ENCODE measurements around the gene BEGAIN.

BEGAIN gene

GRCh38 chr14:100621806-100622205 lies 34.6 kb upstream of the BEGAIN start:
- H4K8ac ChIP-seq (ENCODE audit: low read depth, low read length) = no peak overlapping the region
- no peak overlapping the region for H3K4me3 ChIP-seq (ENCODE audit: low read length in 2 of 2)
- DNase-seq (ENCODE audit: low spot score) = no peak
- no peak overlapping the region for H2BK12ac ChIP-seq (ENCODE audit: low read length)
- no peak overlapping the region for H2BK120ac ChIP-seq (ENCODE audit: low read depth, low read length)
- H3K79me1 ChIP-seq (ENCODE audit: low read depth, low read length) = no peaks in the 10 kb centered on the region
- H3K18ac ChIP-seq (ENCODE audit: low read length) = no peak overlapping the region
- H2BK5ac ChIP-seq (ENCODE audit: low read length) = no peak overlapping the region
- H3K27ac ChIP-seq (replicated peaks; ENCODE audit: low read length) = no peak overlapping the region
- no CpG with 5 or more reads among the region's 14 CpGs for WGBS, 2 donors (ENCODE audit: extremely low coverage in 2 of 2, insufficient read length in 2 of 2, insufficient replicate concordance in 1 of 2)
- no peak overlapping the region for H3K23ac ChIP-seq (ENCODE audit: low read depth, low read length, poor library complexity)
- H2BK15ac ChIP-seq (ENCODE audit: low read length) = no peak overlapping the region
- no peaks in the 10 kb centered on the region for H3K36me3 ChIP-seq (replicated peaks in 1 of 2; ENCODE audit: control insufficient read depth in 2 of 2, insufficient read depth in 2 of 2, low read length in 2 of 2)
- H3K9ac ChIP-seq (ENCODE audit: low read depth, low read length, poor library complexity) = no peak overlapping the region
- no peak overlapping the region for H4K91ac ChIP-seq (ENCODE audit: low read depth, low read length, poor library complexity)
- no peak overlapping the region for H3K4ac ChIP-seq (ENCODE audit: low read length)
- H3K27me3 ChIP-seq (ENCODE audit: control insufficient read depth in 3 of 3, insufficient read depth in 3 of 3, low read depth in 1 of 3, low read length in 3 of 3) = peaks cover 0 to 36% (median 0%) of the 10 kb centered on the region in 3 experiments
- H3K4me2 ChIP-seq (ENCODE audit: insufficient read depth, low read length, poor library complexity, severe bottlenecking) = no peak overlapping the region
- no peaks in the 10 kb centered on the region for H3K9me3 ChIP-seq (replicated peaks in 1 of 2; ENCODE audit: control insufficient read depth in 2 of 2, insufficient read depth in 1 of 2, low read depth in 1 of 2, low read length in 2 of 2)
- peak overlapping the region; percentile 46 for H2AFZ ChIP-seq (ENCODE audit: low read length)
- peaks cover 0 to 7% of the 10 kb centered on the region in 2 donors for H3K4me1 ChIP-seq (ENCODE audit: control insufficient read depth in 2 of 2, insufficient read depth in 1 of 2, low read depth in 1 of 2, low read length in 2 of 2)
- H2AK5ac ChIP-seq (ENCODE audit: low read depth, low read length) = no peak overlapping the region
- no peak overlapping the region for H3K14ac ChIP-seq (ENCODE audit: low read length)

GRCh38 chr14:100620255-100621100 lies 33.3 kb upstream of the BEGAIN start:
- whole genome bisulfite sequencing, 2 donors (ENCODE audit: extremely low coverage in 2 of 2, insufficient read length in 2 of 2, insufficient replicate concordance in 1 of 2) = no CpG with 5 or more reads among the region's 18 CpGs
- H3K4me2 ChIP-seq (ENCODE audit: insufficient read depth, low read length, poor library complexity, severe bottlenecking) = no peak overlapping the region
- H2AFZ ChIP-seq (ENCODE audit: low read length) = no peak overlapping the region
- H2BK12ac ChIP-seq (ENCODE audit: low read length) = no peak overlapping the region
- no peak overlapping the region for H4K91ac ChIP-seq (ENCODE audit: low read depth, low read length, poor library complexity)
- H3K9me3 ChIP-seq (replicated peaks in 1 of 2; ENCODE audit: control insufficient read depth in 2 of 2, insufficient read depth in 1 of 2, low read depth in 1 of 2, low read length in 2 of 2) = no peaks in the 10 kb centered on the region
- H3K4me1 ChIP-seq (ENCODE audit: control insufficient read depth in 2 of 2, insufficient read depth in 1 of 2, low read depth in 1 of 2, low read length in 2 of 2) = peaks cover 0 to 7% of the 10 kb centered on the region in 2 donors
- no peak overlapping the region for H3K4ac ChIP-seq (ENCODE audit: low read length)
- no peak overlapping the region for H2BK15ac ChIP-seq (ENCODE audit: low read length)
- no peak overlapping the region for H3K14ac ChIP-seq (ENCODE audit: low read length)
- no peak overlapping the region for H2AK5ac ChIP-seq (ENCODE audit: low read depth, low read length)
- peaks cover 0 to 31% (median 0%) of the 10 kb centered on the region in 3 experiments for H3K27me3 ChIP-seq (ENCODE audit: control insufficient read depth in 3 of 3, insufficient read depth in 3 of 3, low read depth in 1 of 3, low read length in 3 of 3)
- no peak overlapping the region for H3K9ac ChIP-seq (ENCODE audit: low read depth, low read length, poor library complexity)
- no peaks in the 10 kb centered on the region for H3K79me1 ChIP-seq (ENCODE audit: low read depth, low read length)
- H2BK120ac ChIP-seq (ENCODE audit: low read depth, low read length) = no peak overlapping the region
- no peak overlapping the region for H3K4me3 ChIP-seq (ENCODE audit: low read length in 2 of 2)
- H3K18ac ChIP-seq (ENCODE audit: low read length) = no peak overlapping the region
- H3K36me3 ChIP-seq (replicated peaks in 1 of 2; ENCODE audit: control insufficient read depth in 2 of 2, insufficient read depth in 2 of 2, low read length in 2 of 2) = no peaks in the 10 kb centered on the region
- DNase-seq (ENCODE audit: low spot score) = no peak
- no peak overlapping the region for H2BK5ac ChIP-seq (ENCODE audit: low read length)
- no peak overlapping the region for H4K8ac ChIP-seq (ENCODE audit: low read depth, low read length)
- H3K27ac ChIP-seq (replicated peaks; ENCODE audit: low read length) = no peak overlapping the region
- no peak overlapping the region for H3K23ac ChIP-seq (ENCODE audit: low read depth, low read length, poor library complexity)

GRCh38 chr14:100619396-100620254 lies 32.4 kb upstream of the BEGAIN start:
- H2BK12ac ChIP-seq (ENCODE audit: low read length) = no peak overlapping the region
- no peak overlapping the region for H4K91ac ChIP-seq (ENCODE audit: low read depth, low read length, poor library complexity)
- no peak overlapping the region for H3K4me2 ChIP-seq (ENCODE audit: insufficient read depth, low read length, poor library complexity, severe bottlenecking)
- no peak overlapping the region for H3K9ac ChIP-seq (ENCODE audit: low read depth, low read length, poor library complexity)
- H3K4me1 ChIP-seq (ENCODE audit: control insufficient read depth in 2 of 2, insufficient read depth in 1 of 2, low read depth in 1 of 2, low read length in 2 of 2) = peaks cover 0 to 7% of the 10 kb centered on the region in 2 donors
- no CpG with 5 or more reads among the region's 10 CpGs for WGBS, 2 donors (ENCODE audit: extremely low coverage in 2 of 2, insufficient read length in 2 of 2, insufficient replicate concordance in 1 of 2)
- no peak overlapping the region for H3K23ac ChIP-seq (ENCODE audit: low read depth, low read length, poor library complexity)
- peaks cover 0 to 31% (median 0%) of the 10 kb centered on the region in 3 experiments for H3K27me3 ChIP-seq (ENCODE audit: control insufficient read depth in 3 of 3, insufficient read depth in 3 of 3, low read depth in 1 of 3, low read length in 3 of 3)
- no peak overlapping the region for H2BK120ac ChIP-seq (ENCODE audit: low read depth, low read length)
- H3K18ac ChIP-seq (ENCODE audit: low read length) = peak overlapping the region; percentile 74
- no peak overlapping the region for H2AFZ ChIP-seq (ENCODE audit: low read length)
- H3K36me3 ChIP-seq (replicated peaks in 1 of 2; ENCODE audit: control insufficient read depth in 2 of 2, insufficient read depth in 2 of 2, low read length in 2 of 2) = no peaks in the 10 kb centered on the region
- H2BK5ac ChIP-seq (ENCODE audit: low read length) = no peak overlapping the region
- H3K27ac ChIP-seq (replicated peaks; ENCODE audit: low read length) = no peak overlapping the region
- no peak overlapping the region for H3K4me3 ChIP-seq (ENCODE audit: low read length in 2 of 2)
- no peaks in the 10 kb centered on the region for H3K79me1 ChIP-seq (ENCODE audit: low read depth, low read length)
- H3K4ac ChIP-seq (ENCODE audit: low read length) = no peak overlapping the region
- peak overlapping the region; percentile 25 for H2BK15ac ChIP-seq (ENCODE audit: low read length)
- no peaks in the 10 kb centered on the region for H3K9me3 ChIP-seq (replicated peaks in 1 of 2; ENCODE audit: control insufficient read depth in 2 of 2, insufficient read depth in 1 of 2, low read depth in 1 of 2, low read length in 2 of 2)
- H3K14ac ChIP-seq (ENCODE audit: low read length) = no peak overlapping the region
- H2AK5ac ChIP-seq (ENCODE audit: low read depth, low read length) = no peak overlapping the region
- DNase-seq (ENCODE audit: low spot score) = no peak
- no peak overlapping the region for H4K8ac ChIP-seq (ENCODE audit: low read depth, low read length)

Data from neuronal stem cell (in vitro differentiated cells).